Measurements from ENCODE around the gene PIP5K1B.
"Not testable (repeated sequence)": the region's sequence is repeated elsewhere in the genome, so short reads cannot be mapped to it uniquely, and the experiment has no call there.

PIP5K1B gene

GRCh38 chr9:69049094-69049493, 344.1 kb downstream of the PIP5K1B start:
- no peak for DNase-seq (ENCODE audit: low read depth in 2 of 3, low spot score in 1 of 3)

- not testable (repeated sequence) for DNase-seq (ENCODE audit: low read depth in 2 of 3, low spot score in 1 of 3)
Measured at GRCh38 chr9:69050936-69051335, 345.9 kb downstream of the PIP5K1B start.

- DNase-seq (ENCODE audit: low read depth in 2 of 3, low spot score in 1 of 3): no peak
Measured at GRCh38 chr9:69054989-69055388, 349.9 kb downstream of the PIP5K1B start.

GRCh38 chr9:69056191-69056815, 351.3 kb downstream of the PIP5K1B start:
- no peak for DNase-seq (ENCODE audit: low read depth in 2 of 3, low spot score in 1 of 3)

- no peak for DNase-seq (ENCODE audit: low read depth in 2 of 3, low spot score in 1 of 3)
Measured at GRCh38 chr9:69058101-69058500, 353.1 kb downstream of the PIP5K1B start.
